ENCODE data around the gene SIRPD.

GRCh38 chr20:1600736-1601135 lies 43.2 kb upstream of the SIRPD start:
- TF ChIP-seq CTCF (conservative IDR thresholded peaks at IDR 0.05 in 1 of 2, IDR thresholded peaks at IDR 0.05 in 1 of 2; ENCODE audit: extremely low read depth in 1 of 2, insufficient read depth in 1 of 2, low read depth in 1 of 2, low read length in 2 of 2) (no peak), EZH2 (IDR thresholded peaks at IDR 0.05; ENCODE audit: borderline replicate concordance, low read length) (no peak)
